Measurements from ENCODE around the gene ENTPD3. TPM values are rescaled to one million over a fixed set of nuclear protein-coding genes. Genes with fewer than 3 reads are reported as not detected.
"Not testable (repeated sequence)": the region's sequence is repeated elsewhere in the genome, so short reads cannot be mapped to it uniquely, and the experiment has no call there.

The ENTPD3 gene
- polyA plus RNA-seq, 3 donors, result not detected

GRCh38 chr3:40458473-40458872, 71.5 kb downstream of the ENTPD3 start:
- intact Hi-C loops (cut with micrococcal nuclease), result loop anchor here (10.0 kb wide), 3 partner anchors 144 to 1506 kb away; partner anchors contain the start of genes CTNNB1 (in 1 of the 2) and ULK4 (in 1 of the 2)

GRCh38 chr3:40460481-40460880, 73.5 kb downstream of the ENTPD3 start:
- H2AFZ ChIP-seq (ENCODE audit: insufficient read depth, low read depth, low read length, poor library complexity, severe bottlenecking); H3K4me2 ChIP-seq (replicated peaks; ENCODE audit: extremely low read depth, low read length, poor library complexity, severe bottlenecking); H3K4me3 Mint-ChIP-seq; H3K27ac Mint-ChIP-seq; H3K27ac ChIP-seq (ENCODE audit: low read depth in 1 of 2, low read length in 2 of 2); H3K27me3 ChIP-seq (ENCODE audit: control insufficient read depth in 2 of 2, insufficient read depth in 2 of 2, low read length in 2 of 2); H3K9ac ChIP-seq (ENCODE audit: insufficient read depth, low read length, poor library complexity, severe bottlenecking); H3K27me3 Mint-ChIP-seq (ENCODE audit: low read depth in 3 of 3); H3K9me3 ChIP-seq (replicated peaks in 1 of 2; ENCODE audit: control insufficient read depth in 1 of 2, insufficient read depth in 1 of 2, low read length in 2 of 2); H3K4me3 ChIP-seq (replicated peaks in 1 of 3; ENCODE audit: low read depth in 2 of 3, low read length in 3 of 3); H3K9me3 Mint-ChIP-seq: not testable (repeated sequence)
- peak in 1 of 3 donors; percentile 29 for DNase-seq
- Histone ChIP-seq H3K79me2 (ENCODE audit: insufficient read depth, low read length) (peaks cover 31% of the 10 kb centered on the region), H3K4me1 (ENCODE audit: control insufficient read depth in 1 of 2, insufficient read depth in 2 of 2, low read length in 2 of 2) (peaks cover 15 to 26% of the 10 kb centered on the region in 2 donors), H3K36me3 (replicated peaks in 1 of 2; ENCODE audit: control insufficient read depth in 1 of 2, insufficient read depth in 2 of 2, low read length in 2 of 2) (peaks cover 55 to 74% of the 10 kb centered on the region in 2 donors), H4K20me1 (ENCODE audit: insufficient read depth, low read length) (peaks cover 14% of the 10 kb centered on the region)
- Mint-ChIP-seq H3K4me1 (peaks cover 21% of the 10 kb centered on the region), H3K36me3 (peaks cover 61 to 68% of the 10 kb centered on the region in 2 donors)
- 74% methylated on average over 3 of the region's 6 CpGs for WGBS (ENCODE audit: insufficient coverage)
- intact Hi-C loops (cut with micrococcal nuclease), result loop anchor here in 1 of 2 donors (5.0 kb wide), 1 partner anchor 777 kb away; no protein-coding TSS in a partner anchor

More at GRCh38 chr3:40458473-40458872, 71.5 kb downstream of the ENTPD3 start:
- Mint-ChIP-seq H3K4me3 (peak overlapping the region in 1 of 2 donors; percentile 56), H3K36me3 (peaks cover 42 to 53% of the 10 kb centered on the region in 2 donors), H3K4me1 (peaks cover 21% of the 10 kb centered on the region), H3K27me3 (ENCODE audit: low read depth in 3 of 3) (no peaks in the 10 kb centered on the region), H3K27ac (peak overlapping the region in 2 of 7 donors; percentile 59 to 86), H3K9me3 (peaks cover 0 to 2% (median 0%) of the 10 kb centered on the region in 7 donors)
- H3K36me3 ChIP-seq (replicated peaks in 1 of 2; ENCODE audit: control insufficient read depth in 1 of 2, insufficient read depth in 2 of 2, low read length in 2 of 2), result peaks cover 45 to 53% of the 10 kb centered on the region in 2 donors
- H3K27ac ChIP-seq (ENCODE audit: low read depth in 1 of 2, low read length in 2 of 2), result peak overlapping the region in 1 of 2 donors; percentile 86
- no peak overlapping the region for H2AFZ ChIP-seq (ENCODE audit: insufficient read depth, low read depth, low read length, poor library complexity, severe bottlenecking)
- H3K4me2 ChIP-seq (replicated peaks; ENCODE audit: extremely low read depth, low read length, poor library complexity, severe bottlenecking), result peak overlapping the region; percentile 84
- peak overlapping the region in 1 of 3 experiments; percentile 85 for H3K4me3 ChIP-seq (replicated peaks in 1 of 3; ENCODE audit: low read depth in 2 of 3, low read length in 3 of 3)
- no peak for DNase-seq
- H3K79me2 ChIP-seq (ENCODE audit: insufficient read depth, low read length), result peaks cover 31% of the 10 kb centered on the region
- no peak overlapping the region for H3K9ac ChIP-seq (ENCODE audit: insufficient read depth, low read length, poor library complexity, severe bottlenecking)
- TF ChIP-seq, protein P1, sequence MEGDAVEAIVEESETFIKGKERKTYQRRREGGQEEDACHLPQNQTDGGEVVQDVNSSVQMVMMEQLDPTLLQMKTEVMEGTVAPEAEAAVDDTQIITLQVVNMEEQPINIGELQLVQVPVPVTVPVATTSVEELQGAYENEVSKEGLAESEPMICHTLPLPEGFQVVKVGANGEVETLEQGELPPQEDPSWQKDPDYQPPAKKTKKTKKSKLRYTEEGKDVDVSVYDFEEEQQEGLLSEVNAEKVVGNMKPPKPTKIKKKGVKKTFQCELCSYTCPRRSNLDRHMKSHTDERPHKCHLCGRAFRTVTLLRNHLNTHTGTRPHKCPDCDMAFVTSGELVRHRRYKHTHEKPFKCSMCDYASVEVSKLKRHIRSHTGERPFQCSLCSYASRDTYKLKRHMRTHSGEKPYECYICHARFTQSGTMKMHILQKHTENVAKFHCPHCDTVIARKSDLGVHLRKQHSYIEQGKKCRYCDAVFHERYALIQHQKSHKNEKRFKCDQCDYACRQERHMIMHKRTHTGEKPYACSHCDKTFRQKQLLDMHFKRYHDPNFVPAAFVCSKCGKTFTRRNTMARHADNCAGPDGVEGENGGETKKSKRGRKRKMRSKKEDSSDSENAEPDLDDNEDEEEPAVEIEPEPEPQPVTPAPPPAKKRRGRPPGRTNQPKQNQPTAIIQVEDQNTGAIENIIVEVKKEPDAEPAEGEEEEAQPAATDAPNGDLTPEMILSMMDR (IDR thresholded peaks at IDR 0.05), result no peak
- 100% methylated on average over 1 of the region's 4 CpGs for WGBS (ENCODE audit: insufficient coverage)
- H3K4me1 ChIP-seq (ENCODE audit: control insufficient read depth in 1 of 2, insufficient read depth in 2 of 2, low read length in 2 of 2), result peaks cover 20 to 31% of the 10 kb centered on the region in 2 donors
- H3K9me3 ChIP-seq (replicated peaks in 1 of 2; ENCODE audit: control insufficient read depth in 1 of 2, insufficient read depth in 1 of 2, low read length in 2 of 2), result no peaks in the 10 kb centered on the region
- H4K20me1 ChIP-seq (ENCODE audit: insufficient read depth, low read length), result peaks cover 14% of the 10 kb centered on the region
- H3K27me3 ChIP-seq (ENCODE audit: control insufficient read depth in 2 of 2, insufficient read depth in 2 of 2, low read length in 2 of 2), result no peaks in the 10 kb centered on the region

Measured in CD14-positive monocyte (primary cell).